Endothelial cell of hepatic sinusoid (primary cell): ENCODE data around the gene ATXN3.
"Not testable (repeated sequence)": the region's sequence is repeated elsewhere in the genome, so short reads cannot be mapped to it uniquely, and the experiment has no call there.

ENCODE experiments used
- in situ Hi-C: cut with HindIII; loops from 2 replicates; pipeline ENCODE4 v1.10.0; 2017; ENCODE audit warnings: low sequenced_read_pairs

The ATXN3 gene

DNA sequence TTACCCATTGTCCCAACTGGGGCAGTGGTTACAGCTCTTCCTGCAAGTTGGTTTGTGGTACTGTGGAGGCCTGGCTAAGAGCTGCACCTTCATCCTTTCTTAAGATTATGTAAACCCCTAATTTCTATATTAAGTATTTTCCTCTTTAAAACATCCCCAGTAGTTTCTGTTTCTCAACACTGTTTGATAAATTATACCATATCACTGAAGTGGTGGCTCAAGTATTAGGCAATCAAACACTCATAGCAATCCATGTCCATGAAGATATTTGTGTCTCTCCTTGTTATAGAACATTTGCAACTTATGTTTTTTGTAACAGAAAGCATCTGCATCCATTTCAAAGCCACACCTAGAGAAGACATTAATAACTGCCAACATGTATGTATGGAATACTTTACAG is 31.8 kb downstream of the ATXN3 start:
- in situ Hi-C loops = no loop called here

DNA sequence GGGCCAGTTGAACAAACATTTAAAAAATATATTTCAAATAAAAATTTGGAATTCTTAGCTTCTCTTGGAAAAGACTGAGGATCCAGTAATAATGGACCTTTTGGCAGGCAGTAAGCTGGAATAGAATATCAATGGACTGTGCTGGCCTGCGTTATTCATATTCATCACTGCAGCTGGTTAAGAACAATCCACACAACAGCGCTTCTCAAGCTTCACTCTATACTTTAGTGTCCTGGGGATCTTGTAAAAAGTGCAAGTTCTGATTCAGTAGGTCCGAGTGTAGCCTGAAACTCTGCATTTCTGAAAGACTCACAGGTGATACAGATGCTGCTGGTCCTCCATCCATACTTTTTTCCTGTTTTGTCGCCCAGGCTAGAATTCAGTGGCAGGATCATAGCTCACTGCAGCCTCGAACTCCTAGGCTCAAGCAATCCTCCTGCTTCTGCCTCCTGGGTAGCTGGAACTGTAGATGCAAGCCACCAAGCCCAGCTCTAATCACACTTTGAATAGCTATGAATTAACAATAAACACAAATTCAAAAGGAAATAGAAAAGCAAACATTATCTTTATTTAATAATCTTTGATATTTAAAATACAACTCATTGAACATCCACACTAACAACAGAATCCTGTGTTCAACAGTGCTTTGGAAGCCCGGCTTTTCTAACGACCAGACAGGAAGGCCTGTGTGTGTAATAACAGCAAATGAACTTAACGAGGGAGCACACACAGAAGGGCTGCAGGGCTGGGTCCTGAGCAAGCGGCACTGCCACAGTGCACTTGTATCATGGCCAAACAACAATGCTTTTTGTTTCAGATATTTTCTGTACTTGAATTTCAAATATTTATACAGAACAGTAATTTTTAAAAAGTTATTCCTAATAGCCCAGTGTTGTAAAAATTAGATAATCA is 48.1 kb downstream of the ATXN3 start:
- in situ Hi-C loops = no loop called here

GRCh38 chr14:92049781-92050180 is 56.6 kb downstream of the ATXN3 start:
- in situ Hi-C loops = no loop called here

GRCh38 chr14:92049221-92049620 is 57.2 kb downstream of the ATXN3 start:
- in situ Hi-C loops = not testable (repeated sequence)

- in situ Hi-C loops = not testable (repeated sequence)
These were observed 60.5 kb downstream of the ATXN3 start for GRCh38 chr14:92045904-92046303.

GRCh38 chr14:92041766-92042165 is 64.6 kb downstream of the ATXN3 start:
- in situ Hi-C loops = not testable (repeated sequence)

DNA sequence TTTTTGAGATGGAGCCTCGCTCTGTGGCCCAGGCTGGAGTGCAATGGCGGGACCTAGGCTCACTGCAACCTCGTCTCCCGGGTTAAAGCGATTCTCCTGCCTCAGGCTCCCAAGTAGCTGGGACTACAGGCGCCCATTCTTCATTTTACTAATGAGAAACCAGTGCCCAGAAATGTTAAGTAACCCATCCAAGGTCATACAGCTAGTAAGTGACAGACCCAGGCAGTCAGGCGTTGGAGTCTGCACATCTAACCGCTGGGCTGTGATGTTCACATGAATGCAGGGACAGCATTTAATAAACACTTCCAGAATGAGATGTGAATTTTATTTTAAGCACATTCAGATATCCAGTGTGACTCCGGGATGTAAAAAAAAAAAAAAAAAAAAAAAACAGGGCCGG is 65.2 kb downstream of the ATXN3 start:
- in situ Hi-C loops = no loop called here

DNA sequence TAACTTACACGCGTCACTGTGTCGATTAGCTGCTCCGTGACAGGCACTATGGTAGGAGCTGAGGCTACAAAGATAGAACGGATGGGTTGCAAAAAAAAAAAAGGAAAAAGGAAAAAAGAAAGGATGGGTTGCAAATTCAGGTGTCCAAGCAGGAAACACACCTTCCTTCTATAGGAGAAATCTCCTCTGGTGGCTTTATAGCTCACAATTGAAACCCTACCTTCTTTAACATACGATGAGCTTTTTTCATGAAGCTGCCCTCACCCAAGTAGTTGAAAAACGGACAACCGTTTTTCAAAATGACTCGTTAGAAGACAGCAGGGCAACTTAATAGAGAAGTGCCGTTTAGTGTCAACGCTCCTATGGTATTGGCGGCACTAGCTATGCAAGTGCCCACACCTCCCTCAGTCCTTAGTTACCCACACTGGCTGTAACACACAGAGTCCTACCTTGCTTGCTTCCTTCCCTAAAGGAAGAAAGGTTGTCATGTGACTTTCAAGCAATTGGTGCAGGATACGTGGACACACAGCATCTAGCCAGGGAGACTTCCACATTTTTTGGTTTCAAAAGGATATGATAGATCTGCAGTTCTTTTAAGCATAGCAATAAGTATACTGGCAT is 65.8 kb downstream of the ATXN3 start:
- in situ Hi-C loops = no loop called here

GRCh38 chr14:92039719-92040430 is 66.5 kb downstream of the ATXN3 start, which contains the start of gene TRIP11:
TSS of gene TRIP11 (minus strand) at chr14:92040059. CDS start at chr14:92039685, 374 bp downstream.
- in situ Hi-C loops = no loop called here

GRCh38 chr14:92039063-92039718 is 67.2 kb downstream of the ATXN3 start:
- in situ Hi-C loops = no loop called here

DNA sequence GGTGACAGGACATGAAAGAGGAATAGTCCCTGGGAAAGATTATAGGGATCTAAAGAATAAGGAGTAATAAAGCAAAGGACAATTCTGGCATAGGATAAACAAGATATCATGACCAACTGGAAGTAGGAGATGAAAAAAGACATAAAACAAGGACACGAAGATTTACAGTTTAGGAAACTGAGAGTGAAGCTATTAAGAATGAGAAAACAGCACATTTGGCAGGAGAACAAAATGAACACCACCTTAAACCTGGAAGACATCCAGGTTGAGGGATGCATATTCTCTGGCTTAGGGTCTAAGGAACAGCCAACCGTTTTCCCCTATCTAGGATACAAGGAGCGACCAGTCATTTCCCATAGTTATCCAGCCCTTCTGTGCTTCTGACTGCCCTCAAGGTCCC is 68.4 kb downstream of the ATXN3 start:
- in situ Hi-C loops = no loop called here

DNA sequence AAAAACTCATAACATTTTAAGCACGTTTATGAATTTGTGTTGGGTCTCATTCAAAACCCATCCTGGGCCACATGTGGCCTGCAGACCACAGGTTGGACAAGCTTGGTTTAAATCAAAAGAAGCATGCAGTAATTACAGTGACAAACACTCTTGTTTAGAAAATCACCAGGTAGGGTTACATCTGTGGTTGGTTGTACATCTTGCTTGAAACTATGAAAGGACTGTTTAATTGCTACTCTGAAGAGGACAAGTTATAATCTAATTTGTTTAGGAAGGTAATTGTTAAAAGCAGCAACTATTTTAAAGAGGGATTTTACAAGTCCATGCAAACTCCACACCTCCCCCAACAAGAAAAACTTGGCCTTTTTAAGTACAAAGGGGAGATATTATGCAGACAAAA is 70.5 kb downstream of the ATXN3 start:
- in situ Hi-C loops = no loop called here

- in situ Hi-C loops = no loop called here
These were observed 72.3 kb downstream of the ATXN3 start for GRCh38 chr14:92033906-92034687.

GRCh38 chr14:92033433-92033832 is 72.9 kb downstream of the ATXN3 start:
- in situ Hi-C loops = no loop called here

GRCh38 chr14:92026548-92027190 is 79.7 kb downstream of the ATXN3 start:
- in situ Hi-C loops = no loop called here

GRCh38 chr14:92022036-92022435 is 84.3 kb downstream of the ATXN3 start:
- in situ Hi-C loops = no loop called here

DNA sequence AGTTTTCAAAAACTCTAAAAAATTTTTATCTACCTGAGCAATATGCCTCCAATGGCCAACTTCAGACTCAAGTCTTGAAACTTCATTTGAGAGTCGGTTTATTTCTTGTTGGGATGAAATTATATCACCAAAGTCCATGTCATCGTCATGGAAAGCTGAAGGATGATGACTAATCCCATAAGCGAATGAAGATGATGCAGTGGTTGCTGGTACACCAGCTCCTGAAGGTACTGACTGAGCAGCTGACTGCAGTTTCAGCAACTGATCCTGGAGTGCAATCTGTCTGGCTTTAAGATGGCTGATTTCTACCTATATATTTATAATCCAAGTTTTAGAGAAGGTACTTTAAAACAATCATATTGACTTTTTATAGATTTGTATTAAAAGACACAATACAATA is 84.9 kb downstream of the ATXN3 start:
- in situ Hi-C loops = no loop called here

DNA sequence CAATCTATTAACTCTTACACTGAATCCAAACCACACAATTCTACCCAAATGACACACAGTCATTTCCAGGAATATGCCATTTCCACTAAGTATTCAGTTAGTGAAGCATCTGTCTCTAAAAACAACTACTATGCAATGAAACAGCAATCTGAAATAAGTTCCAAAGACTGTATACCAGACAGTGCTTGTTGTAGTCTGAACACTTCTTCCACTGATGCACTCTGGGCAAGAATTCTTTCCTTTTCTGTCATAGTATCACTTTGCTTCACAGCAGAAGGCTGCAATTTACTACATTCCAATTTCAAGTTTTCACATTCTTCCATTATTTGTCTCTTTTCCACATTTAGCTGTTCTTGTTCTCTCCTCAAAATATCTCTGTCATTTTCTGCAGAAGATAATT is 92.3 kb downstream of the ATXN3 start:
- in situ Hi-C loops = no loop called here

GRCh38 chr14:92012121-92012748 is 94.1 kb downstream of the ATXN3 start:
- in situ Hi-C loops = no loop called here
